Measurements from ENCODE around the gene PTPRA.

PTPRA gene

GRCh38 chr20:2851086-2851485 is 22.2 kb upstream of the PTPRA start:
- no peak for DNase-seq

- DNase-seq, result no peak
Measured at GRCh38 chr20:2858591-2858990, 14.7 kb upstream of the PTPRA start.

GRCh38 chr20:2859330-2860121 is 13.8 kb upstream of the PTPRA start:
- DNase-seq, result no peak

GRCh38 chr20:2864626-2865025 is 8.7 kb upstream of the PTPRA start:
- no peak for DNase-seq

GRCh38 chr20:2865101-2865500 is 8.2 kb upstream of the PTPRA start:
- no peak for DNase-seq

- peak; percentile 29 for DNase-seq
Measured at GRCh38 chr20:2865630-2866029, 7.7 kb upstream of the PTPRA start.

- DNase-seq, result no peak
Measured at GRCh38 chr20:2866236-2866635, 7.0 kb upstream of the PTPRA start.

GRCh38 chr20:2867081-2867864 is 6.0 kb upstream of the PTPRA start:
- DNase-seq, result no peak

- no peak for DNase-seq
Measured at GRCh38 chr20:2869381-2869780, 3.9 kb upstream of the PTPRA start.

GRCh38 chr20:2871111-2871465 is 2.2 kb upstream of the PTPRA start:
- no peak for DNase-seq

GRCh38 chr20:2871661-2872458 is 1.4 kb upstream of the PTPRA start:
- DNase-seq, result no peak

GRCh38 chr20:2872459-2873009 is 747 bp upstream of the PTPRA start:
- peak; percentile 75 for DNase-seq

GRCh38 chr20:2873747-2874041 is 413 bp downstream of the PTPRA start:
- peak; percentile 59 for DNase-seq

- DNase-seq, result no peak
Measured at GRCh38 chr20:2874456-2874855, 1.2 kb downstream of the PTPRA start.

GRCh38 chr20:2875690-2876203 is 2.5 kb downstream of the PTPRA start:
- no peak for DNase-seq

- DNase-seq, result no peak
Measured at GRCh38 chr20:2878515-2878914, 5.2 kb downstream of the PTPRA start.

- DNase-seq, result no peak
Measured at GRCh38 chr20:2879146-2879545, 5.9 kb downstream of the PTPRA start.

GRCh38 chr20:2880650-2881049 is 7.4 kb downstream of the PTPRA start:
- DNase-seq, result no peak

GRCh38 chr20:2883726-2884637 is 10.7 kb downstream of the PTPRA start:
- no peak for DNase-seq

- no peak for DNase-seq
Measured at GRCh38 chr20:2887715-2888114, 14.4 kb downstream of the PTPRA start.

GRCh38 chr20:2888224-2888955 is 15.1 kb downstream of the PTPRA start:
- no peak for DNase-seq

Measured in CD4-positive, alpha-beta T cell treated with Interleukin-15 for 1 hour (primary cell).